ENCODE data around the gene IL15RA. TPM values are rescaled to one million over a fixed set of nuclear protein-coding genes. Genes with fewer than 3 reads are reported as not detected.

Gene IL15RA
- total and polyA plus RNA-seq, 5 donors from 2014 or later, result 9.1 to 17.7 (median 9.9) TPM

GRCh38 chr10:5989756-5990155 is 12.4 kb upstream of the IL15RA start:
- no peak overlapping the region for H3K27ac Mint-ChIP-seq
- H3K27me3 Mint-ChIP-seq, result peaks cover 4% of the 10 kb centered on the region
- H3K4me3 Mint-ChIP-seq, result no peak overlapping the region
- DNase-seq (no peak), ATAC-seq (ENCODE audit: low read depth in 2 of 2) (no peak)
- Histone ChIP-seq H3K27me3 (ENCODE audit: control insufficient read depth, insufficient read depth, low read length) (no peaks in the 10 kb centered on the region), H3K36me3 (ENCODE audit: control insufficient read depth, insufficient read depth, low read length) (no peaks in the 10 kb centered on the region), H3K27ac (ENCODE audit: insufficient read depth, low read length, poor library complexity, severe bottlenecking) (no peak overlapping the region), H3K4me3 (ENCODE audit: low read depth, low read length) (no peak overlapping the region), H3K4me1 (ENCODE audit: control insufficient read depth, insufficient read depth, low read length, poor library complexity, severe bottlenecking) (peaks cover 6% of the 10 kb centered on the region), H3K9me3 (ENCODE audit: control insufficient read depth in 2 of 2, low read length in 2 of 2) (peaks cover 6 to 10% of the 10 kb centered on the region in 2 experiments)
- peaks cover 4% of the 10 kb centered on the region for H3K36me3 Mint-ChIP-seq
- peaks cover 0 to 18% (median 0%) of the 10 kb centered on the region in 7 donors for H3K9me3 Mint-ChIP-seq
- peaks cover 0 to 14% (median 9%) of the 10 kb centered on the region in 4 donors for H3K4me1 Mint-ChIP-seq

GRCh38 chr10:5988336-5988920 is 11.1 kb upstream of the IL15RA start:
- Histone ChIP-seq H3K27ac (ENCODE audit: insufficient read depth, low read length, poor library complexity, severe bottlenecking) (no peak overlapping the region), H3K9me3 (ENCODE audit: control insufficient read depth in 2 of 2, low read length in 2 of 2) (peaks cover 6 to 10% of the 10 kb centered on the region in 2 experiments), H3K27me3 (ENCODE audit: control insufficient read depth, insufficient read depth, low read length) (no peaks in the 10 kb centered on the region), H3K36me3 (ENCODE audit: control insufficient read depth, insufficient read depth, low read length) (no peaks in the 10 kb centered on the region), H3K4me3 (ENCODE audit: low read depth, low read length) (no peak overlapping the region), H3K4me1 (ENCODE audit: control insufficient read depth, insufficient read depth, low read length, poor library complexity, severe bottlenecking) (peaks cover 6% of the 10 kb centered on the region)
- Mint-ChIP-seq H3K27ac (peak overlapping the region in 1 of 3 donors; percentile 11), H3K4me1 (peaks cover 0 to 14% (median 9%) of the 10 kb centered on the region in 4 donors), H3K27me3 (peaks cover 11% of the 10 kb centered on the region), H3K9me3 (peaks cover 0 to 14% (median 0%) of the 10 kb centered on the region in 7 donors), H3K4me3 (no peak overlapping the region), H3K36me3 (peaks cover 4% of the 10 kb centered on the region)
- DNase-seq, result no peak
- ATAC-seq (ENCODE audit: low read depth in 2 of 2), result no peak

GRCh38 chr10:5987747-5988146 is 10.4 kb upstream of the IL15RA start:
- peak overlapping the region; percentile 11 to 74 (median 62) for H3K27ac Mint-ChIP-seq
- H3K4me1 Mint-ChIP-seq, result peaks cover 0 to 14% (median 9%) of the 10 kb centered on the region in 4 donors

GRCh38 chr10:5985029-5985428 is 7.7 kb upstream of the IL15RA start:
- Histone ChIP-seq H3K36me3 (ENCODE audit: control insufficient read depth, insufficient read depth, low read length) (no peaks in the 10 kb centered on the region), H3K4me1 (ENCODE audit: control insufficient read depth, insufficient read depth, low read length, poor library complexity, severe bottlenecking) (peaks cover 6% of the 10 kb centered on the region), H3K27me3 (ENCODE audit: control insufficient read depth, insufficient read depth, low read length) (no peaks in the 10 kb centered on the region), H3K27ac (ENCODE audit: insufficient read depth, low read length, poor library complexity, severe bottlenecking) (no peak overlapping the region), H3K4me3 (ENCODE audit: low read depth, low read length) (no peak overlapping the region), H3K9me3 (ENCODE audit: control insufficient read depth in 2 of 2, low read length in 2 of 2) (no peaks in the 10 kb centered on the region)
- H3K4me1 Mint-ChIP-seq, result peaks cover 0 to 16% (median 9%) of the 10 kb centered on the region in 4 donors
- no peak overlapping the region for H3K4me3 Mint-ChIP-seq
- DNase-seq (no peak), ATAC-seq (ENCODE audit: low read depth in 2 of 2) (no peak)
- peaks cover 7% of the 10 kb centered on the region for H3K27me3 Mint-ChIP-seq
- no peaks in the 10 kb centered on the region for H3K36me3 Mint-ChIP-seq
- H3K9me3 Mint-ChIP-seq, result no peaks in the 10 kb centered on the region
- no peak overlapping the region for H3K27ac Mint-ChIP-seq

More at GRCh38 chr10:5987747-5988146, 10.4 kb upstream of the IL15RA start:
- peak overlapping the region in 1 of 4 donors; percentile 3 for H3K4me3 Mint-ChIP-seq
- Histone ChIP-seq H3K36me3 (ENCODE audit: control insufficient read depth, insufficient read depth, low read length) (no peaks in the 10 kb centered on the region), H3K9me3 (ENCODE audit: control insufficient read depth in 2 of 2, low read length in 2 of 2) (peaks cover 6 to 10% of the 10 kb centered on the region in 2 experiments), H3K4me1 (ENCODE audit: control insufficient read depth, insufficient read depth, low read length, poor library complexity, severe bottlenecking) (peaks cover 6% of the 10 kb centered on the region), H3K27ac (ENCODE audit: insufficient read depth, low read length, poor library complexity, severe bottlenecking) (no peak overlapping the region), H3K27me3 (ENCODE audit: control insufficient read depth, insufficient read depth, low read length) (no peaks in the 10 kb centered on the region), H3K4me3 (ENCODE audit: low read depth, low read length) (no peak overlapping the region)
- no peak for ATAC-seq (ENCODE audit: low read depth in 2 of 2)
- H3K9me3 Mint-ChIP-seq, result peaks cover 0 to 14% (median 0%) of the 10 kb centered on the region in 7 donors
- peaks cover 4% of the 10 kb centered on the region for H3K36me3 Mint-ChIP-seq
- DNase-seq, result peak in 1 of 3 donors; percentile 19
- H3K27me3 Mint-ChIP-seq, result peaks cover 11% of the 10 kb centered on the region

- Histone ChIP-seq H3K27me3 (ENCODE audit: control insufficient read depth, insufficient read depth, low read length) (no peaks in the 10 kb centered on the region), H3K36me3 (ENCODE audit: control insufficient read depth, insufficient read depth, low read length) (no peaks in the 10 kb centered on the region), H3K9me3 (ENCODE audit: control insufficient read depth in 2 of 2, low read length in 2 of 2) (no peaks in the 10 kb centered on the region), H3K27ac (ENCODE audit: insufficient read depth, low read length, poor library complexity, severe bottlenecking) (no peak overlapping the region), H3K4me3 (ENCODE audit: low read depth, low read length) (no peak overlapping the region), H3K4me1 (ENCODE audit: control insufficient read depth, insufficient read depth, low read length, poor library complexity, severe bottlenecking) (peaks cover 6% of the 10 kb centered on the region)
- H3K36me3 Mint-ChIP-seq, result no peaks in the 10 kb centered on the region
- H3K4me1 Mint-ChIP-seq, result peaks cover 0 to 16% (median 9%) of the 10 kb centered on the region in 4 donors
- peaks cover 7% of the 10 kb centered on the region for H3K27me3 Mint-ChIP-seq
- no peaks in the 10 kb centered on the region for H3K9me3 Mint-ChIP-seq
- H3K4me3 Mint-ChIP-seq, result no peak overlapping the region
- no peak overlapping the region for H3K27ac Mint-ChIP-seq
- DNase-seq (no peak), ATAC-seq (ENCODE audit: low read depth in 2 of 2) (no peak)
These were observed 6.4 kb upstream of the IL15RA start for GRCh38 chr10:5983774-5984173.

GRCh38 chr10:5981529-5981928 is 4.2 kb upstream of the IL15RA start:
- H3K4me3 Mint-ChIP-seq, result peak overlapping the region in 1 of 4 donors; percentile 91
- peaks cover 12% of the 10 kb centered on the region for H3K27me3 Mint-ChIP-seq
- H3K36me3 Mint-ChIP-seq, result no peaks in the 10 kb centered on the region
- DNase-seq, result no peak
- no peak for ATAC-seq (ENCODE audit: low read depth in 2 of 2)
- no peaks in the 10 kb centered on the region for H3K36me3 ChIP-seq (ENCODE audit: control insufficient read depth, insufficient read depth, low read length)
- H3K4me1 ChIP-seq (ENCODE audit: control insufficient read depth, insufficient read depth, low read length, poor library complexity, severe bottlenecking), result peaks cover 11% of the 10 kb centered on the region
- H3K9me3 ChIP-seq (ENCODE audit: control insufficient read depth in 2 of 2, low read length in 2 of 2), result no peaks in the 10 kb centered on the region
- H3K27ac ChIP-seq (ENCODE audit: insufficient read depth, low read length, poor library complexity, severe bottlenecking), result no peak overlapping the region
- H3K4me1 Mint-ChIP-seq, result peaks cover 0 to 9% (median 1%) of the 10 kb centered on the region in 4 donors
- no peaks in the 10 kb centered on the region for H3K9me3 Mint-ChIP-seq
- no peak overlapping the region for H3K4me3 ChIP-seq (ENCODE audit: low read depth, low read length)
- H3K27me3 ChIP-seq (ENCODE audit: control insufficient read depth, insufficient read depth, low read length), result no peaks in the 10 kb centered on the region
- no peak overlapping the region for H3K27ac Mint-ChIP-seq

GRCh38 chr10:5978230-5978489 is 817 bp upstream of the IL15RA start:
- H3K27me3 Mint-ChIP-seq, result peaks cover 5% of the 10 kb centered on the region
- peak overlapping the region; percentile 93 to 98 (median 93) for H3K27ac Mint-ChIP-seq
- peaks cover 37% of the 10 kb centered on the region for H3K4me1 ChIP-seq (ENCODE audit: control insufficient read depth, insufficient read depth, low read length, poor library complexity, severe bottlenecking)
- DNase-seq (no peak), ATAC-seq (ENCODE audit: low read depth in 2 of 2) (no peak)
- no peaks in the 10 kb centered on the region for H3K36me3 Mint-ChIP-seq
- H3K4me3 ChIP-seq (ENCODE audit: low read depth, low read length), result peak overlapping the region; percentile 57
- H3K27me3 ChIP-seq (ENCODE audit: control insufficient read depth, insufficient read depth, low read length), result no peaks in the 10 kb centered on the region
- H3K9me3 Mint-ChIP-seq, result no peaks in the 10 kb centered on the region
- no peaks in the 10 kb centered on the region for H3K9me3 ChIP-seq (ENCODE audit: control insufficient read depth in 2 of 2, low read length in 2 of 2)
- peak overlapping the region; percentile 93 to 98 (median 96) for H3K4me3 Mint-ChIP-seq
- no peaks in the 10 kb centered on the region for H3K36me3 ChIP-seq (ENCODE audit: control insufficient read depth, insufficient read depth, low read length)
- peaks cover 11 to 36% (median 21%) of the 10 kb centered on the region in 4 donors for H3K4me1 Mint-ChIP-seq
- H3K27ac ChIP-seq (ENCODE audit: insufficient read depth, low read length, poor library complexity, severe bottlenecking), result peak overlapping the region; percentile 89

All from CD4-positive, CD25-positive, alpha-beta regulatory T cell (primary cell).